ENCODE measurements around the gene DGKA.
"Not testable (repeated sequence)": the region's sequence is repeated elsewhere in the genome, so short reads cannot be mapped to it uniquely, and the experiment has no call there.

Gene DGKA

DNA sequence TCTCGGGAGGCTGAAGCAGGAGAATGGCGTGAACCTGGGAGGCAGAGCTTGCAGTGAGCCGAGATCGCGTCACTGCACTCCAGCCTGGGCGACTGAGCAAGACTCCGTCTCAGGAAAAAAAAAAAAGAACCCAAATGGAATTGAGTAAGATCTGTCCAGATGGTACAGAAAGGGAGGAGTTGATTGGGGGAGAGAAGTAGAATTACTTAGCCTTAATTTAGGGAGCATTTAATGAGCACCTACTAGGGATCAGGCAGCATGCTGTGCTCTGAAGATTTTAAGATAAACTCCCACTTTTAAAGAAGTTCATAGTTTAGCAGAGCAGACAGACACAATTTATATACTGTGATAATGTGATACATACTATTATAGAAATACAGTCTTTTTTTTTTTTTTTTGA is 47.4 kb downstream of the DGKA start:
- DNase-seq (ENCODE audit: extremely low read depth, low read depth) = no peak
- no peak for TF ChIP-seq CTCF (IDR thresholded peaks at IDR 0.05; ENCODE audit: low read depth, low read length)

GRCh38 chr12:55979069-55979468 is 48.1 kb downstream of the DGKA start:
- DNase-seq (ENCODE audit: extremely low read depth, low read depth) = no peak
- no peak for TF ChIP-seq CTCF (IDR thresholded peaks at IDR 0.05; ENCODE audit: low read depth, low read length)

DNA sequence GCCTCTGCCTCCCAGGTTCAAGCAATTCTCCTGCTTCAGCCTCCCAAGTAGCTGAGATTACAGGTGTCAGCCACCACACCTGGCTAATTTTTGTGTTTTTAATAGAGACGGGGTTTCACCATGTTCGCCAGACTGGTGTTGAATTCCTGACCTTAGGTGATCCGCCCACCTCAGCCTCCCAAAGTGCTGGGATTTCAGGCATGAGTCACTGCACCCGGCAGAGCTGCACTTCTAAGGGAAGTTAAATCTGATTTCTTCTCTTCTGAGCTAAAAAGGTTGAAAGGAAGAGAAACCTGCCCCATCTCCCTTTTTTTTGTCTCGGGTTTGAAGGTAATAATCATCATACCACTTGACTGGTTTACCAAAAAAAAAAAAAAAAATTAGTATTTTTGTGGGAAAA is 50.9 kb downstream of the DGKA start:
- not testable (repeated sequence) for DNase-seq (ENCODE audit: extremely low read depth, low read depth)

DNA sequence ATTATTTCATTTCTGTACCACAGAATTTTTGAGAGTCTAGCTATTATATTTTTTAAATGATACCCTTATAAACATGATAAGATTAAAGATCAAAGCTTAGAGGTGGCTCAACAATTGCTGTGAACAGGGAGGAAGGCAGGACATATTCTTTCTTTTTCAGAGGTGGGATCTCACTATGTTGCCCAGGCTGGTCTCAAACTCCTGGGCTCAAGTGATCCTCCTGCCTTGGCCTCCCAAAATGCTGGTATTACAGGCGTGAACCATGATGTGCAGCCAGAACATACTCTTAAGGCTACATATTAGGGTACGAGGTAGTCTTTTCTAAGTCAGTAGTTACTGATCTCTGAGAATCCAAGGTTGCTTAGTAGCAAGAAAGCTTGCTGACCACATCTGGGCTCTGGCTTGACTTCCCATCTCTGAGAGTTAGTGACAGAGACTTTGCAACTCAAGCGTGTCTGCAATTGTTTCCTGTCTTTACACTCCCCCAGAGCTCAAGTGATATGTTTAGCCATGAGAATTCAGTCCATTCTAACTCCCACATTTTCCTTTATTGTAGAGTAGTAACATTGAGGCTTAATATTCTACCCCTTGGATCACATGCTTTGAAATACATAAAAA is 51.5 kb downstream of the DGKA start:
- TF ChIP-seq CTCF (IDR thresholded peaks at IDR 0.05; ENCODE audit: low read depth, low read length) = no peak
- DNase-seq (ENCODE audit: extremely low read depth, low read depth) = no peak

- no peak for DNase-seq (ENCODE audit: extremely low read depth, low read depth)
- no peak for TF ChIP-seq CTCF (IDR thresholded peaks at IDR 0.05; ENCODE audit: low read depth, low read length)
These were observed 52.4 kb downstream of the DGKA start for GRCh38 chr12:55983232-55983842.

DNA sequence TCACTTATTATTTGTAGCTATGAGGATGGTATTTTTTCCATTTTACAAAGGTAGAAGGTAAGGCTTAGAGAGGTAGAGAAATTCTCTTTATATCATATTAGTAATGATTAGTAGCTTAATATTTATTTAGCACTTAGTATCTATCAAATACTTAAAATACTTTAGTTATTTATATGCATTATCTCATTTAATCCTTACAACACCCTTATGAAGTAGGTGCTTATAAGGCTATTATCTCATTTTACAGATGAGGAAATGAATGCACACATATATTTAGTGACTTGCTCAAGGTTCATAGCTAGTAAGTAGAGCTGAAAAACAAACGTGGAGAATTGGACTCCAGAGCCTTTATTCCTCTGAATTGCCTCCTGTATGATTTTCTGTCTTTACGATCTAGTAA is 53.9 kb downstream of the DGKA start:
- no peak for DNase-seq (ENCODE audit: extremely low read depth, low read depth)

GRCh38 chr12:55985341-55985740 is 54.4 kb downstream of the DGKA start:
- no peak for TF ChIP-seq CTCF (IDR thresholded peaks at IDR 0.05; ENCODE audit: low read depth, low read length)
- no peak for DNase-seq (ENCODE audit: extremely low read depth, low read depth)

More for the DNA sequence above, 53.9 kb downstream of the DGKA start:
- TF ChIP-seq CTCF (IDR thresholded peaks at IDR 0.05; ENCODE audit: low read depth, low read length) = no peak

- not testable (repeated sequence) for DNase-seq (ENCODE audit: extremely low read depth, low read depth)
These were observed 55.0 kb downstream of the DGKA start for GRCh38 chr12:55985976-55986375.

Measured in AG09319 (cell line).